HG02938 (cell line): ENCODE results near the gene NRXN2.

Experiments used
- ATAC-seq: cut with Tn5 transposase; IDR thresholded peaks from one replicate; pipeline ENCODE4 v1.9.1; 2021; ENCODE audit warnings: mild to moderate bottlenecking, moderate library complexity; ENCODE audit not compliant: unreplicated experiment

The NRXN2 gene

DNA sequence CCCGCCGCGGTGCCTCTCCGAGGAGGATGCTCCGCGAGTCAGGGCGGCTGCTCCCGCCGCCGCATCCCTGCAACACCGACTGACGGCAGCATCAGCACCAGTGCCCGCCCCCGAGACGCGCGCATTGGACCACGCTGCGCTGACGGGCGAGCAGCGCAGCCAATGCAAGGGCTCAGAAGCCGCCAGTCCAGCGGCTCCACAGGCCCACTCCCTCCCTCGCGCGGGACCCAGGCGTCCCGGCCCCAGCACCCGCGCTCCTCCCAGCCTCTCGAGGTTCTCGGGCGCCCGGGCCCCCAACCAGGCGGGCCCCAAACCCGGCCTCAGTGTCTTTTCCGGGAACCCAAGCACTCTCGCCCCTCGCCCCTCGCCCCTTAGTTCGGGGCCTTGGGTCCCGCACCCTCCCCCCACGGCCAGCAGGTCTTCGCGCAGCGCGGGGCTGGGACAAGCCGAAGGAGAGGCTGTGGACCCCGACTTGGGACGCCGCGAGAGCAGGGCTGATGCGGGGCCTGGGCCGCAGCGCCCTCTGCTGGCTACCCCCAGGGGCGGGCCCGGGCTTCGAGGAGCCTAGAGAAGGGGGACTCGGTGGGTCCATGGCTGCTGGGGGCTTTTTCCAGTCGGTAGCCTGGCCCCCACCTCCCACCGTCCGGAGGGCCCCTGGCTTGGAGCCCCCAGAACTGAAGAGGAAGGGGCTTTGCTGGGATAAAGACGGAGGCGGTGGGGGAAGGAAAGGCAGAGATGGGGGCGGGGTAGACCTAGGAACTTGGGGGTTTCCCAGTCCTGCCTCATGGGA lies at the start of gene NRXN2:
TSS of gene NRXN2 (minus strand) at position 81 of the 790 bp plus-strand sequence. CDS start 9,498 bp downstream, outside the sequence.
- ATAC-seq = peak; percentile 62

DNA sequence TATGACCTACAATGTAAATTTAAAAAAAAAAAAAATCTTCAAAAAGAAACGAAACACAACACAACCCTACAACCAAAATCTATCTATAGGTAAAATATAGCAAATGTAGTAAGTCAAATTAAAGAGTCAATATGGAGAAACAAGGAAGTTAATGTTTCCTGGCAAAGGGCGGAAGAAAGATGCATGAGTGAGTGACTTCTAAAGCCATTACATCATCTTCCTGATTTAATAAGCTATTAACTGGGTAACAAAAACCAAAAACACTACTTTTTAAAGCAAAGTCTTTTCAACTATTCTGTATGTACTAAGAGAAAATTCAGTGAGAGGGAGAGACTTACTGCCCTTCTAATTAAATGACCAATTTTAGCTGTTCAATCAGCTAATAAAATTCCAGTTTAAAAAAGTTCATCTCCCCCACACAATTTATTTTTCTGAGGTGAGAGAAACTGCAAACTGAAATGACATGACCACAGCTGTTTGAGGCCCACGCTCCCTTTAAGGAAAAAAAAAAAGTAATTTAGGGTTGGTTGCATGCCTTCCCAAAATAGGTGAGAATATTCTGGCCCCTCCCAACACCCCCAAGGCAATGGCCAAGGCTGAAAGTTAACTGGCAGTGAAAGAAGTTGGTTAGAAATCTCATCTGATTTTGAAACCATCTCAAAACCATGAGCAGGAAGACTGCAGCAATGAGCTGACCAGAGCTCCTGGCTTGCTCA lies 49.5 kb upstream of the NRXN2 start:
- no peak for ATAC-seq

DNA sequence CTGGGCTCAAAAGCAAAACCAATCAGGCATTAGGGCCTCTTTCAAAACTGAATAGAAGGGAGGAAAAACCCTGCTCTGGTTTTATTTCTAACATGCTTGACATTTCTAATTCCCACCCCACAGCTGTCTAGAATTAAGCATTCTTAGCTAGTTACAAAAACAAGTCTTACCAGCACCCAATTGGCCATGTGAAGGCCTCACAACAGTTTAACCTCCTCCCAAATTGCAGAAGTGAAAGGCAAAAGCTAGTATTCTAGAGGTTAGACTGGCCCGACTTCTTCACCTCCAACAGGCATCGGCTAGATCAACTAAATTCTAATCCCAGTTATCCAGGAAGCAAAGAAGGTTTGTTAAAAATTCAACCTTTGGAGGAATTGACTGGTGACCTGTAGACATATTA lies 48.9 kb upstream of the NRXN2 start:
- ATAC-seq = peak; percentile 51

DNA sequence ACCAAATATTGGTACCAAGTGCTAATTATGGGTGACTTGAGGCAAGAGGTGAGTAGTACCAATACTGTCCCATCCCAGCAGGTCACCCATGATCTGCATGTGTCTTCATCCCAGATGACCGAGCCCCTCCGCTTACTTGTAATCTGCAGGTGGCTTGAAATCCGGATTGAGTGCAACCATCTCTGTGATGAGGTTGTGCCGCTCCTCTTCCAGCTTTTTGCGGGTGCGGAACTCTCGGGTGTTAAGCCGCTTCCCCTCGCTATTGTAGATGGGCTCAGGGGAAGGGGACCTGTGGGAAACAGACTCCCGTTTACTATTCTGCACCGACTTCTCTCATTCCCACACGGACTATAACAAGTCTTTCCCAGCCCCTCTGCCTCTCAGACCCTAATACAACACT lies 47.1 kb upstream of the NRXN2 start:
- no peak for ATAC-seq

DNA sequence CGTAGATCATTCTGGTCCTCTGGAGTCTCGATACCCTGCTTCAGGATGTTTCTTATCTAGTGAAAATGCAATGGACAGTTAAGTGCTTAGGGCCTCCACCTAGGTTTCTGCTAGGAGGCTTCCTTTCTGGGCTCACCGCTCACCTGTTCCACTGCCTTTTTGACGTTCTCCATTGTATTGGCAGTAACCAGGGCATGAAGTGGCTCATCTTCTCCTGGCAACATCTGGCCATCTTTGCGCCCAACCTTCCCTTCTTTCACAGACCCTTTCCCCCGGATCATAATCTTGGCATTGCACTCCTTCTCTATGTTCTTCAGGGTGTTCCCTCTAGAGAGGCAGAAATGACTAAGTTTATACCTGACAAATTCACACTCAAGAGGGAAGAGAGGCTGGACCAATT lies 46.3 kb upstream of the NRXN2 start:
- ATAC-seq = no peak

DNA sequence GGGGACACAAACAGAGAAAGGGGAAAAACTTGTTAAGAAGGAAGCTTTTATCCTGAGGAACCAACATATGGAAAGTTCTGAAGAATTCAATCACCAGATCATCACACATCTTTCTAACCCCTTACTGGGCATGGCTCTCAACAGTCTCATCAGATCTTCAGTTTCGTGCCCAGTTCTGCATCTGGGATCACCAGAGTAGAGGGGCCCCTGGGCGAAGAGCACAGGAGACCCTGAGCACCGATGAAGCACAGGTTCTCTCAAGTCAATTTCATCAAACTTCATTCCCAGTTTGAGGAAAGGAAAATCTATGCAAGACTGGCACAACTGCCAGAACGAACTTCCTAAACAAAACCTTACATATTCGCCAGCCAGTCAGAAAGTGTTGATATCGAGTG lies 45.3 kb upstream of the NRXN2 start:
- no peak for ATAC-seq

DNA sequence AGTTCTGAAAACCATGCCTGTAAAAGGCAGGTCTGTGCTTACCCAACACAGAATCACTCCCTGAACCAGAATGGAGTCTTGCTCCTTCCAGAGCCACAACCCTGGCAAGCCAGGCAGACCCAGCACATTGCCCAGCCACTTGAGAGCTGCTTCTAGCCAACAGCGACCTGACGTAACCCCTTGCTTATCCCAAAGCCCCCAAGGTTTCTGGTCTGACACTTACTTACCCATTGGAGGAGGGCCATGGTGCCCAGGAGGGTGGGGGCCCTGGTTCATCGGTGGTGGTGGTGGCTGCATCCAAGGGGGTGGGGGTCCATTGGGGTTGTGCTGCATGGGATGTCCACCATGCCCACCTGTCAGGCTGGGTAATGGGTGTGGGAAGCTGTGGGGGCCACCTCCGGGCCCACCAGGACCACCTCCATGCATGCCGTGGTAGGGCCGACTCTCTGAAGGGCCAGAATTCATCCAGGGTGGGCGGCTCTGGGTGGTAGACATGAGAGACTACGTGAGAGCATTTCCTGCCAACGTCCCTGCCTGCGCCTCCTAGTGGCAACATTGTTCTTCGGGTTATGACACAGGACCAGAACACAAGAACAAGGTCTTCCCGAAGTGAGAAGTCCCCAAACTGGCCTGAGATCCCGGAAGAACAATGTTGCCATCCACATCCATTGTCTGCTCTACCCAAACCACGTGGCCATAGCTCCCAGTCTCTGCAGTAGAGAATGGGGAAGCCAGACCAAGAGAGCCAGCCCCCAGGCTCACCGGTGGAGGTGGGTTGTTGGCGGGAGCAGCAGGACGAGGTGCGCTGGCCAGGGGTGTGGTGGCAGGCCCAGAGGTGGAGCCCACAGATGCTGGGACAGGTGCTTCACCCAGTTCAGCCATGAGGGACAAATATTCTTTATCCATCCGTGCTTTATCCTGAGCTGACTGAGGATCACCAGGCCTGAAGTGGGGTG lies 44.6 kb upstream of the NRXN2 start:
- ATAC-seq = no peak

DNA sequence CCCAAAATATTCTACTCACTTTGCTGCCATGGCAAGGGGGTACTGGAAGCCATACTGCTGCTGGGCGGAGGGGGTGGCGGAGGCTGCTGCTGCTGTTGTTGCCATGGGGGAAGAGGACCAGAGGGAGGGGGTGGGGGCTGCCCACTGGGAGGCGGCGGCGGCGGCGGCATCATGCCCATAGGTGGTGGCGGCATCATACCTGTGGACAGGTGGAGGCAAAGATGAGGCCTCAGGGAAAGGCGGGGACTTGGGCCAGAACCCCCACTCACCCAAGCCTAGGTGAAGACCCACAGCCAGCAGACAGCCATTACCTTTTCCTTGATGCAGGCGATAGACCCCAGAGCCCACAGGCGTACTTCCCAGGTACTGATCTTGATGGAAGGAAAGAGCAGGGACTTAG lies 43.9 kb upstream of the NRXN2 start:
- no peak for ATAC-seq

DNA sequence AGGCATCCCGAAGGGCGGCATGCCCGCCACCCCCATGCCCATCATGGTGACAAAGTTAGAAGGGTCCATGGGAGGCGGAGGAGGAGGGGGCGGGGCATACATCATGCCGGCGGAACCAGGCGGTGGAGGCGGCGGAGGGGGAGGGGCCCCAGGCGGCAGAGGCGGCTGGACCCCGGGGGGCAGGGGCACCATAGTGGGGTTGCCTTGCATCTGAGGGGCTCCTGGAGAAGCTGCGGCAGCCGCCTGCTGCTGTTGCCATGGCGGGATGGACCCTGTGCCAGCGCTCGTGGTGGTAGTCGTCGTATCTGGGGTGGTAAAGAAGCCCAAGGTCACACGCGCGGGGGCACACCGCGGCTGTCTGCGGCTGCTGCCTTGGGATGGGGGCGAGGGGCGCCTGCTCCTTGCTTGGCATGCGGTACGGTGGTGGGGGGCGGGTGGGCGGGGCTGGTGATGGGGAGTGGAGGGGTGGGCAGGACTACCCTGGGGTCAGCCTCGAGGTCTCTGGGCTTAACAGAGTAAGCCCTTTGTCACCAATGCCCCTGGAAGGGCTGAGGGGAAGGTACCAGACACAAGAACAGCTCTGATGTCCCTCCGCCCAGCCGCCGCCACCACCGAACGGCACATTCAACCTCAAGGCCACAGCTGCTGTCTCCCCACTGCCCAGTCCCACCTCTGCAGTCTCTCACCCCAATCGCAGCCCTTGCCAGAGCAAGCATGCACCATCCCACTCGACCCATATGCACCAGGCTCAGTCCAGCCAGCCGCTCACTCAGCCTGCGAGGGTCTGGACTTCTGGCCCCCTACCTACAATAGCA lies 43.1 kb upstream of the NRXN2 start:
- ATAC-seq = no peak

DNA sequence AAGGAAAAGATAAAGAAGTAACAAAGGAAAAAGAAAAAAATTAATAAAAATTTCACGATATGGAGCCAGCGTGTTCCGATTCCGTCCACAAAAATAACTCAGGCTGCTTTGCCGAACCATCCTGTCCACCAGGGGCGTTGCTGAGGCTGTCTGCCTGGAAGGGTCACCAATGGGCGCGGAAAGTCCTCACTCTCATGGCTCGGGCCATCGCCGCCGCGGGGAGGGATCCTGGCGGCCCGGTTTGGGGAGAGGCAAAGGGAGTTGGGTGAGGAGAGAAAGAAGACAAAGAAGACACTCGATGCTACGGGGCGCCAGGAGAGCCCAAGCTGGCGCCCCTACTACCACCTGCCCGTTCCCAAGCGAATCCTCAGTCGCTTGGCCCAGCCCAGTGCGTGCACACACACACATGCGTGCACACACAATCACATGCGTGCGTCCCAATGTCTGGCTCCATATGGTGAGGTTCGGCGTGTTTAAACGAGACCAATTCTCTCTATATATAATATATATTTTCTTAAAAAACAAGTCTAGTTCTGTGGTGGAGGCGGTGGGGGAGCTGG lies 42.4 kb upstream of the NRXN2 start:
- ATAC-seq = no peak

DNA sequence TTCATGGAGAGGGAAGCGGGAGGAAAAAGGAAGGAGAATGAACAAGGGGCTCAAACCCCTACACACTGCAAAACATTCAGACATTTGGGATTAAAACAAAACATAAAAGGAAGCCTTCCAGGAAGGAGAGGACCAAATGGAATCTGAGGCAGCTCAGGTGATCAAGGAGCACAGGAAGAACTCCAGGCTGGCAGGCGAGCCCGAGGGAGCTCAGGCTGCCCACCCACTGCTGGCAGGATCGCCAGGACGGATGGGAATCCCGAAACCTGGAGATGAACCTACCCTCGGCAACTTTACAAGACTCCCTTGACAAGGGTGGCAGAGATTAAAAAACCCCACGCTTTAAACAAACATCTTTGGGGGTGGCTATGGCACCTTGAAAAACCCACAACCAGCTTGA lies 41.8 kb upstream of the NRXN2 start:
- ATAC-seq = no peak

DNA sequence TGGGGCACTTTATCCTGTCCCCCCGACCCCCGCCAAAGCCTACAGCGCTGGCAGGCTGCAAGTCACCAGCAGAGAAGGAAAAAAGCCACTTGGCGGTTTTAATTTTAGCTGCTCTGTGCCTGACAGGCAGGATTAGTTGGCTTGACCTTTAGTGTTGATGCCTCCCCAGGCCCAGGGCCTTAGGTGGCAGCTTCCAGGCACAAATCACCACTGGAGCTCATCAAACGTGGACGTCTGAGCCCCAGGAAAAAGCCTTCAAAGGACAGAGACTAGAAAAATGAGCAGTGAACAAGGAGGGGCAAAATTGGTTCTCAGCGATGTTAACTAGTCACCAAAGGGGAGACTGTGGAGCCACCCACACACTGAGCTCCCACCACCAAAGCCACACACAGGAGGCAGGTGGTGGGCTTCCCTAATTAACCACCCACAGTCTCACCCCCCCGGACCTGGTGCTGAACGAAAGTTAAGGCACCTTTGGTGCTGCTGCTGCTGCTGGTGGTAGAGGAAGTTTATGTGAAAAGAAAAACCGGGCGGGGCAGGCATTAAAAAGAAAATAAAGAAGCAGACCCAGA lies 41.1 kb upstream of the NRXN2 start:
- ATAC-seq = no peak

DNA sequence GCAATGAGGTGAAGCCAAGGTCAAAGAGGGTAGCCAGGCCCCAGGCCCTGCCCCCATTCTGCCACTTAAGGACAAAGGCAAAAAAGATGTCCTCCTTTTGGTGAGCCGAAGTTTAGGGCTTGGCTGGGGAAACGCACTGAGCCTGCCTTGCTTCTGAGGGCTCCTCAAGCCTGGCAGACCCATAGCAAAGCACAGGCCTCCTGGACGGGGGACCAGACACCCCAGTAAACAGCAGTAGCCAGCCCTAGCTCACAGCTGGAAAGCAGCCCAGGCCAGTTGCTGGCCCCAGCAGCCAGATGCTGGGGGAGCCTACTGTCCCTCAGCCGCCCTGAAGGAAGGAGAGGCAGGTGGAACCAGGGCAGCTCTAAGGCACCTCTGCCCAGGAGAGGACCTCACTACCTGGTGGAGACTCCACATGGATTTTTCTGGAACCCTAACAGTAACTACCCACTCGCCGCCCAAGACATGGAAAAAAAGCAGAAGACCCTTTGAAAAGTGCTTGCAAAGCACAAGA lies 40.6 kb upstream of the NRXN2 start:
- no peak for ATAC-seq

DNA sequence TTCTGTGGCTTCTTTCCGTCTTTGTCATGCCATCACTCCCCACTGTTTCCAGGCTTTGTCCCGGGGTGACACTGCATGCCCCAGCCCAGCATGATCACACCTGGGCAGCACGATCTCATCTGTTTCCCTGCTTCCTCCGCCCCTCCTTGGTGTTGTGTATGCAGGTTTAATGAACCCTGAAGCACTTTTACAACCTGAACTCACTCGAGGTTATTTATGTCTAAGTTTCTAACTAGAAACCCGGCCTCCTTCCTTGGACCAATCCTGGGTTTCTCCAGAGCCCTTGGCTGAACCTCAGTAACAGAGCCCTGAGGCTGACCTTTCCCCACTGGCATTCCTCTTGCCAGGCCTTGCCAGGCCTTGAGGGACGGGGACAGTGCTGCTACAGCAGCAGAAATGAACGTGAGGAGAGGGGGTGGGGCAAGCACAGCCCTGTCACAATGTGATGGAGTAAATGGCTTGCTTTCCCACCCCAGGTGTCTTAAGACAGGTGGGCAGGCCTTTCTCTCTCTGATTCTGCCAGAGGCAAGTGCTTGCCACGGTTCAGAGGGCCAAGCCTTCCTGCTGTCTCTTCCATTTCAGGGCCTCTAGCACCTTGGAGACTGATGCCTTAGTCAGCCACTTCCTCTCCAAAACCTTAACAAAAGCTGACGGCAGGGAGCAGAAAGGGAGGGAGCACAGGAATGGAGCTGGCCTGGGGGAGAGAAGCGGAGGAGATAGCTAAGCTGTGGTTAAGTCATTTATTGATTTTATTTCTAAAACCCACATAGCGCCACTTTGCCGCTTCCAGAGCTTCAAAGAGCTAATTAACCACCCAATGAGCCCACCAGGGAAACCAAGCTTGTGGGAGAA lies 39.9 kb upstream of the NRXN2 start:
- no peak for ATAC-seq

DNA sequence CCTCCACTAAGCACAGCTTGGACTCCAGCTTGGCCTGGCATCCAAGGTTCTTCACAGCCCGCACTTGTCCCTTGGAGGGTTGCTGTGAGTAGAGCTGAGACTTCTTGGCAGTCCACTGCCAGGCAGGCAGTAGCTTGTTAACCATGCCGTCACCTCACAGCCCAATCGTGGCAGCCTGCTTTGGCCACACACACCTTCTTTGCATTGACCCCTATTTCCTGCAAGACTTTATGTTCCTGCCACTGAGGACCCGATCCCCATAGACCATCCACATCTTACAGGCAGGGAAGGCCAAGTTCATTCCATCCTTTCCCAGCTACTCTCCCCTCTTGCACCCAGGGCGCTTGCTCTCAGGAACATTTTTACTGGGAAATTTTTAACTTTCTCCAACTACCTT lies 39.3 kb upstream of the NRXN2 start:
- no peak for ATAC-seq

DNA sequence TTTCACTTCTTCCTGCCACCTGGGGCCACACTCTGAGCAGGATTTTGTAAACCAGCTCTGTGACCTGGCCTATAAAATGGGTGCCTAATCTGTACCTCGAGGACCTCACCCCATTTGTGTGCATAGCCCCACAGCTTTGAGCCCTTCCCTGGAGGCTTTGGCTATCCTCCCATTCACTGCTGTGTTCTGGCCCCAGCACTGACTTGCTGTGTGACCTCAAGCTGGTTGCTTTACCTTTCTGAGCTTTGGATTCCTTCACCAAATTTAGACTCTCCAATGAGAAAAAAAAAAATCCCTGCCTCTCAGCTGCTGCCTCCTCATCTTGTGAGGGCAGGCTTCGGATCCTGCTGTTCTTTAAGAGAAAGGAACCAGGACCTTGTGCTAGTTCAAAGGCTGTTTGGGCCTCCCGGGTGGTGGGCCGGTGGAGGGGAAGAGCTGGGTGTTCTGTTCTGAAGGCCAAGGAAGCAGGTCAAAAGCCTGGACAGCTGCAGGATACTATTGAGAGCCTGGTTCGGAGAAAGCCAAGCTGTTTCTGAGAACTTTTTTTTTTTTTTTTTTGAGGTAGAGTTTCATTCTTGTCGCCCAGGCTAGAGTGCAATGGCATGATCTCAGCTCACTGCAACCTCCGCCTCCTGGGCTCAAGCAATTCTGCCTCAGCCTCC lies 37.9 kb upstream of the NRXN2 start:
- no peak for ATAC-seq

DNA sequence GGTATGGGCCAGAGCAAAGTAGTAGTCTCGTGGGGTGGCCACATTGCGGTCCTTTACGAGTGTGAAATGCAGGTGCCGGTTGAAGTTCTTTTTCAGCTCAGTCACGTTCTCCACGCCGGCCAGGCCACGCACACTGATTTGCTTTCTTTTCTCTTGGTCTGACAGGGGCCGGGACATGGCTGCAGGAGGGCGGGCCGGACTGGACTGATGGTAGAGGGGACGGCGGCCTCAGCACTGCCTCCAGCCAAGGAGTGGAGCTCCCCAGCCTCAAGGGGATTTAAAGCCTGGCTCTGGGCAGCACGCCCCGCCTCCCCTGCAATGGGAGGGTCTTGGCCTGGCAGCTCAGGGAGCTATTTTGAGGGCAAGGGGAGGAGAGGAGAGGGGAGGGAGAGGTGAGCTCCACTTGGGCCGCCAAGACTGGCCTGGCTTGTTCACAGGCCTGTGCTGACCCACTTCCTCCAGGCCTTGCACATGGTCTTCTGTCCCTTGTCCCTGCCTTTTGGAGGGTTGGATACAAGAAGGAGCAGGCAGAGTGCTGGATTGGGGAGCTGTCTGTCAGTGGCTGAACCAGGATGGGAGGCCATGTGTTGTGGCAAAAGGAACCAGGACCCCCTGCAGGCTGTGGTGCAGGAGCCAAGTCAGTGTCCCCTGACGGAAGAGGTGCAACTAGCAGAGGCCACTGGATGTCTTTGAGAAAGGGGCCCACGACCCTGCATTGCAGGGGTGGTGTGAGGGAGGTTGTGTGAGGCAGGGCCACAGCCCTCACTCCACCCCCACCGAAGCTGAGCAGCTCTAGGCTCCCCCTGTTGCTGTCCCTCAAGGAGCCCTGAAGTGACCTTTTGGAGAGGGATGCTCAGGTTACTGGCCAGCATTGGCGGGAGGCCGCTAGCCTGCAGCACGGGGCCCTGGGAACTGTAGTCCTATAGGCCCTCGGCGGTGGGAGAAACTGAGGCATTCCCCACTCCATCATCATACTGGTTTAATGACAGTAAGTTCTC lies 37.0 kb upstream of the NRXN2 start, which contains the start of gene PYGM:
TSS of gene PYGM (minus strand) at position 253 of the 998 bp plus-strand sequence. CDS start at position 177, 76 bp downstream.
- ATAC-seq = no peak
